Suppressor macrophage treated with lipopolysaccharide for 1 hour (primary cell): ENCODE measurements around the gene MPPED2.

Experiments used
- DNase-seq, 3 donors: peaks; one replicate each; pipeline ENCODE4 v3.0.0-alpha.2; 2020 to 2022

The MPPED2 gene

GRCh38 chr11:30522536-30523243 lies 63.5 kb downstream of the MPPED2 start:
- no peak for DNase-seq

- DNase-seq = peak in 1 of 3 donors; percentile 3
These were observed 64.7 kb downstream of the MPPED2 start for GRCh38 chr11:30521297-30522071.

GRCh38 chr11:30513087-30513486 lies 73.1 kb downstream of the MPPED2 start:
- no peak for DNase-seq

- no peak for DNase-seq
These were observed 74.7 kb downstream of the MPPED2 start for GRCh38 chr11:30511408-30511807.

- no peak for DNase-seq
These were observed 75.4 kb downstream of the MPPED2 start for GRCh38 chr11:30510750-30511149.

GRCh38 chr11:30509364-30509763 lies 76.8 kb downstream of the MPPED2 start:
- no peak for DNase-seq

GRCh38 chr11:30508594-30508993 lies 77.6 kb downstream of the MPPED2 start:
- no peak for DNase-seq

- DNase-seq = no peak
These were observed 80.5 kb downstream of the MPPED2 start for GRCh38 chr11:30505603-30506002.

- DNase-seq = no peak
These were observed 81.7 kb downstream of the MPPED2 start for GRCh38 chr11:30504468-30504867.

- DNase-seq = no peak
These were observed 83.0 kb downstream of the MPPED2 start for GRCh38 chr11:30503156-30503555.

GRCh38 chr11:30502305-30502704 lies 83.8 kb downstream of the MPPED2 start:
- no peak for DNase-seq

GRCh38 chr11:30501744-30502143 lies 84.4 kb downstream of the MPPED2 start:
- DNase-seq = no peak

- no peak for DNase-seq
These were observed 86.2 kb downstream of the MPPED2 start for GRCh38 chr11:30499940-30500339.

- DNase-seq = no peak
These were observed 88.6 kb downstream of the MPPED2 start for GRCh38 chr11:30497600-30497999.

- no peak for DNase-seq
These were observed 89.2 kb downstream of the MPPED2 start for GRCh38 chr11:30496935-30497334.

GRCh38 chr11:30495437-30495836 lies 90.7 kb downstream of the MPPED2 start:
- no peak for DNase-seq

GRCh38 chr11:30489511-30489910 lies 96.6 kb downstream of the MPPED2 start:
- no peak for DNase-seq

- no peak for DNase-seq
These were observed 97.1 kb downstream of the MPPED2 start for GRCh38 chr11:30489076-30489475.

GRCh38 chr11:30488304-30488998 lies 97.7 kb downstream of the MPPED2 start:
- no peak for DNase-seq

GRCh38 chr11:30487200-30487898 lies 98.8 kb downstream of the MPPED2 start:
- peak; percentile 78 to 87 (median 86) for DNase-seq

- DNase-seq = no peak
These were observed 100.4 kb downstream of the MPPED2 start for GRCh38 chr11:30485756-30486155.

- DNase-seq = no peak
These were observed 100.9 kb downstream of the MPPED2 start for GRCh38 chr11:30485222-30485621.

- DNase-seq = peak; percentile 18 to 68 (median 61)
These were observed 103.1 kb downstream of the MPPED2 start for GRCh38 chr11:30483056-30483455.
